Measurements from ENCODE around the gene ERICH4.
"Not testable (repeated sequence)": the region's sequence is repeated elsewhere in the genome, so short reads cannot be mapped to it uniquely, and the experiment has no call there.

ERICH4 gene

GRCh38 chr19:41427647-41428480 is 15.1 kb upstream of the ERICH4 start:
- Histone ChIP-seq H3K4me3 (ENCODE audit: low read length) (peak overlapping the region; percentile 82), H3K27ac (ENCODE audit: low read length) (no peak overlapping the region), H3K27me3 (ENCODE audit: insufficient read depth, low read length) (no peaks in the 10 kb centered on the region)

DNA sequence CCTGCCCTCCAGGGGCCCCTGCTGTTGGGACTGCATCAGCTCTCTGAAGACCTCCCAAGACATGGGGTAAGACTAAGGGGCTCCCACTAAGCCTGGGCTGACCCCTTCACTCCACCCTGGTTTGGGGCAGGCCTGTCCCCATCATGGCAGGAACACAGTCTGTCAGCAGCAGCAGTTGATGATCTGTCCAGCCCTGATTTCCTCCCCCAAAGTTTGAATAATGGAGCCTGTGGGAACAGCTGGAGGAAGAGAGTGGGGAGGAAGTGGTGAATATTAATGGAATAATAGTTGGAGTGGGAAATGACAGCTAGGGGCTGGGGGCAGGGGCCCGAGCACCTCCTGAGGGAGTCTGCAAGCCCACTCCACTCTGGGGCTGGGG is 14.5 kb upstream of the ERICH4 start:
- H3K4me1 ChIP-seq (ENCODE audit: insufficient read depth, low read length): peaks cover 4% of the 10 kb centered on the region; the same call in 1 of the 2 replicates
- H3K9ac ChIP-seq (ENCODE audit: low read depth, low read length): peak overlapping the region; percentile 64; the same call in 1 of the 2 replicates
- H3K4me3 ChIP-seq (ENCODE audit: low read length): peak overlapping the region; percentile 82; the same call in 1 of the 2 replicates
- H3K27me3 ChIP-seq (ENCODE audit: insufficient read depth, low read length): no peaks in the 10 kb centered on the region
- H3K27ac ChIP-seq (ENCODE audit: low read length): no peak overlapping the region
- no peaks in the 10 kb centered on the region for H3K9me3 ChIP-seq (ENCODE audit: insufficient read depth, low read depth, low read length)
- peaks cover 28% of the 10 kb centered on the region for H3K36me3 ChIP-seq (ENCODE audit: insufficient read depth, low read depth, low read length)

More at GRCh38 chr19:41427647-41428480, 15.1 kb upstream of the ERICH4 start:
- Histone ChIP-seq H3K4me1 (ENCODE audit: insufficient read depth, low read length) (peaks cover 4% of the 10 kb centered on the region; the same call in 1 of the 2 replicates), H3K36me3 (ENCODE audit: insufficient read depth, low read depth, low read length) (peaks cover 26% of the 10 kb centered on the region), H3K9me3 (ENCODE audit: insufficient read depth, low read depth, low read length) (no peaks in the 10 kb centered on the region), H3K9ac (ENCODE audit: low read depth, low read length) (peak overlapping the region; percentile 64)

- Histone ChIP-seq H3K36me3 (ENCODE audit: insufficient read depth, low read depth, low read length) (peaks cover 29% of the 10 kb centered on the region), H3K9ac (ENCODE audit: low read depth, low read length) (no peak overlapping the region), H3K9me3 (ENCODE audit: insufficient read depth, low read depth, low read length) (no peaks in the 10 kb centered on the region), H3K27me3 (ENCODE audit: insufficient read depth, low read length) (no peaks in the 10 kb centered on the region), H3K4me1 (ENCODE audit: insufficient read depth, low read length) (peaks cover 4% of the 10 kb centered on the region; the same call in 1 of the 2 replicates), H3K27ac (ENCODE audit: low read length) (no peak overlapping the region), H3K4me3 (ENCODE audit: low read length) (no peak overlapping the region)
These were observed 12.0 kb upstream of the ERICH4 start for GRCh38 chr19:41430922-41431321.

DNA sequence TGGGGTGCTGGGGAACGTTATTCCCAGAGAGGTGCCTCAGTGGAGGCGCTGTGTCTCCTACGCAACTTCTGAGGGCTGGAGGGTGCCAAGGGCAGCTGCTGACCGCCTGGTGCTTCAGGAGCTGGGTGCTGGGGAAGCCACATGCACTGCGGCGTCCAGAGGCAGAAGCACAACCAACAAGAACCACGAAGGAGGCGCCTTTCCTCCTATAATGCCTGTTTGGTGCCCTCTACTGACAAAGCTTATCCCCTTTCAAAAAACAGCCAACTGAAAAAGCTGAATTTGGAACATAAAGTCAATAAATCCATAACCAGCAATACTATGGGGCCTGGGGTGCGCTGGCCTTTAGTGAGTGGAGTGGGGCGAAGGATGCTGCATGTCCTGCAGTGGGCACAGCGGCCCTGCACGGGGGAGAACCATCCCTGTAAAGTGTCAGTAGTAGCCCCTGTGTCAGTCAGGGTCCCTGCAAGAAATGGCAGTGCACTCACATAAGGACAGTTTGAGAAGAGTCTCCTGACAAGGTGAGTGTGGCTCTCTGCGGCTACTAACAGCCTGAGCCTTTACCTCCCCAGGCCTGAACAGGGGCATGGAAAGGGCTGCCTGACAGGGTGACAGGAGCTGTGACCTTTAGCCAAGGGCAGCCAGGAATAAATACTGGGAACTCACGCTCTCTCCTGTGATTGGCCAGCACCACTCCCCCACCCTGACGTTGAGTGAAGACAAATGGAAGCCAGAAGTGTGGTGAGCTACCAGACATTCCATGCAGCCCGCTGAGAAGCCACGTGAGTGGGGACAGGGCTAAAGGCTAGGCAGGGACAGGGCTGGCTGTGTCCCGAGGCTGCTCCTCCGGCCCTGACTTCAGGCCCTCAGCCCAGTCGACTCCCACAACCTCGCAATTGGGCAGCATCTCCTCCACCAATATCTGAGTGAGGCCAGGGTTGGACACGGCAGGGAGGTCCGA is 11.2 kb upstream of the ERICH4 start:
- H3K9ac ChIP-seq (ENCODE audit: low read depth, low read length): no peak overlapping the region
- no peak overlapping the region for H3K27ac ChIP-seq (ENCODE audit: low read length)

DNA sequence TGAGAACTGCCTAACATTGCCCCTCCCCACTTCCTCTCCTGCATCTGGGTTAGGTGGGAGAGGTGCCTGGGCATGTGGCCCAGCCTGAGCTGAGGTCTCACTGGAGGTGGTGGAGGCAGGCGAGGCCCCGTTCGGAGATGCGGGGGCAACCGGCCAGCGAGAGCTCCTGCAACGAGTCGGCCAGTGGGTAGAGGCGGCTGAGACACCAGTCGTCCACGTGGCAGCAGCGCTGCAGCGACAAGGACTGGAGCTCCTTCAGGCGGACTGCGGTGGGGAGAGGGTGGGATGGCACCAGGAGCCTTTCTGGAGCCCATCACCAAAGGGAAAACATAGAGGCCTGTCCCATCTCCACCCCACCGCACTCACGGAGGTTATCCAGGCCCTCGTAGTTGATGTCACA is 9.8 kb upstream of the ERICH4 start:
- no peaks in the 10 kb centered on the region for H3K9me3 ChIP-seq (ENCODE audit: insufficient read depth, low read depth, low read length)
- H3K27ac ChIP-seq (ENCODE audit: low read length): no peak overlapping the region
- H3K36me3 ChIP-seq (ENCODE audit: insufficient read depth, low read depth, low read length): peaks cover 44% of the 10 kb centered on the region
- no peak overlapping the region for H3K4me3 ChIP-seq (ENCODE audit: low read length)
- H3K9ac ChIP-seq (ENCODE audit: low read depth, low read length): no peak overlapping the region
- no peaks in the 10 kb centered on the region; the same call in 1 of the 2 replicates for H3K4me1 ChIP-seq (ENCODE audit: insufficient read depth, low read length)
- no peaks in the 10 kb centered on the region for H3K27me3 ChIP-seq (ENCODE audit: insufficient read depth, low read length)

More for the DNA sequence above, 11.2 kb upstream of the ERICH4 start:
- Histone ChIP-seq H3K36me3 (ENCODE audit: insufficient read depth, low read depth, low read length) (peaks cover 35% of the 10 kb centered on the region), H3K27me3 (ENCODE audit: insufficient read depth, low read length) (no peaks in the 10 kb centered on the region), H3K4me1 (ENCODE audit: insufficient read depth, low read length) (peaks cover 3% of the 10 kb centered on the region; the same call in 1 of the 2 replicates), H3K4me3 (ENCODE audit: low read length) (no peak overlapping the region), H3K9me3 (ENCODE audit: insufficient read depth, low read depth, low read length) (no peaks in the 10 kb centered on the region)

DNA sequence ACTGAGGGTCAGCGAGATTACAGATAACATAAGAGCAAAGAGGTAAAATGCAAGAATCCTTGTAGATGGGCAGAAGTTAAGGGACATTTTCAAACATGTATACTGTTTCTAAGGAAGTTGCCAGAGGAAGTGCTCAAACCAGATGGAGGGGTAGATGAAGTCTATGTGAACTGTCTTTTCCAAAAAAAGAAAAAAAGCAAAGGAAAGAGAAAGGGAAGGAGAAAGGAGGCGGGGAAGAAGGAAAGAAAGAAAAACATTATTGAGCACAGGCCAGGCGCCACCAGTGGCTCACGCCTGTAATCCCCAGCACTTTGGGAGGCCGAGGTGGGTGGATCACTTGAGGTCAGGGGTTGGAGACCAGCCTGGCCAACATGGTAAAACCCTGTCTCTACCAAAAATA is 8.5 kb upstream of the ERICH4 start:
- Histone ChIP-seq H3K9me3 (ENCODE audit: insufficient read depth, low read depth, low read length) (no peaks in the 10 kb centered on the region), H3K27me3 (ENCODE audit: insufficient read depth, low read length) (no peaks in the 10 kb centered on the region), H3K36me3 (ENCODE audit: insufficient read depth, low read depth, low read length) (peaks cover 45% of the 10 kb centered on the region), H3K27ac (ENCODE audit: low read length) (no peak overlapping the region), H3K4me1 (ENCODE audit: insufficient read depth, low read length) (no peaks in the 10 kb centered on the region), H3K4me3 (ENCODE audit: low read length) (no peak overlapping the region), H3K9ac (ENCODE audit: low read depth, low read length) (no peak overlapping the region)

DNA sequence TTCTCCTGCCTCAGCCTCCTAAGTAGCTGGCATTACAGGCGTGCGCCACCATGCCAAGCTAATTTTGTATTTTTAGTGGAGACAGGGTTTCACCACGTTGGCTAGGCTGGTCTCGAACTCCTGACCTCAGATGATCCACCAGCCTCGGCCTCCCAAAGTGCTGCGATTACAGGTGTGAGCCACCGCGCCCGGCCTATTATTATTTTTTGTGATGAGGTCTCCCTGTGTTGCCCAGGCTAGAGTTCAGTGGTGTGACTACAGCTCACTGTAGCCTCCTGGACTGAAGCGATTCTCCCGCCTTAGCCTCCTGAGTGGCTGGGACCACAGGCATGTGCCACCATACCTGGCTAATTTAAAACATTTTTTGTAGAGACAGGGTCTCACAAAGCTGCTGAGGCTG is 7.6 kb upstream of the ERICH4 start:
- H3K27ac ChIP-seq (ENCODE audit: low read length); H3K9ac ChIP-seq (ENCODE audit: low read depth, low read length); H3K4me1 ChIP-seq (ENCODE audit: insufficient read depth, low read length); H3K4me3 ChIP-seq (ENCODE audit: low read length); H3K9me3 ChIP-seq (ENCODE audit: insufficient read depth, low read depth, low read length); H3K27me3 ChIP-seq (ENCODE audit: insufficient read depth, low read length): not testable (repeated sequence)
- H3K36me3 ChIP-seq (ENCODE audit: insufficient read depth, low read depth, low read length): peaks cover 45% of the 10 kb centered on the region

- Histone ChIP-seq H3K36me3 (ENCODE audit: insufficient read depth, low read depth, low read length) (peaks cover 40% of the 10 kb centered on the region), H3K4me3 (ENCODE audit: low read length) (no peak overlapping the region), H3K27me3 (ENCODE audit: insufficient read depth, low read length) (no peaks in the 10 kb centered on the region), H3K4me1 (ENCODE audit: insufficient read depth, low read length) (no peaks in the 10 kb centered on the region), H3K9ac (ENCODE audit: low read depth, low read length) (no peak overlapping the region), H3K9me3 (ENCODE audit: insufficient read depth, low read depth, low read length) (no peaks in the 10 kb centered on the region), H3K27ac (ENCODE audit: low read length) (no peak overlapping the region)
These were observed 6.9 kb upstream of the ERICH4 start for GRCh38 chr19:41435936-41436673.

DNA sequence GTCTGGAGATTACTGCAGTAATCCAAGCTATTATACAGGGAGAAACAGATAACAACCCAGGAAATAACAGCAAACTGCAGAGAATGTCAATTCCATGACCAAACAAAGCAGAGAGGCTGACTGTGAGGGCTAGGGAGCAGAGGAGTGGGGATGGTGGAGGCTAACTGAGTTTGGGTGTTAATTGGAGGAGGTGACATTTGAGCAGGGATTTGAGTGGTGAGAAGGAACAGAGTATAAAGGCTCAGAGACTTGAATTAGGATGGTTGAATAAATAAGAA is 6.3 kb upstream of the ERICH4 start:
- Histone ChIP-seq H3K4me3 (ENCODE audit: low read length) (no peak overlapping the region), H3K4me1 (ENCODE audit: insufficient read depth, low read length) (no peaks in the 10 kb centered on the region), H3K27me3 (ENCODE audit: insufficient read depth, low read length) (no peaks in the 10 kb centered on the region), H3K27ac (ENCODE audit: low read length) (no peak overlapping the region), H3K9ac (ENCODE audit: low read depth, low read length) (no peak overlapping the region), H3K9me3 (ENCODE audit: insufficient read depth, low read depth, low read length) (no peaks in the 10 kb centered on the region), H3K36me3 (ENCODE audit: insufficient read depth, low read depth, low read length) (peaks cover 35% of the 10 kb centered on the region)

GRCh38 chr19:41437944-41438574 is 4.9 kb upstream of the ERICH4 start:
- Histone ChIP-seq H3K4me3 (ENCODE audit: low read length) (0 out of 2 replicates have a peak overlapping the region, but pooled peaks have one; percentile 86), H3K9ac (ENCODE audit: low read depth, low read length) (no peak overlapping the region), H3K9me3 (ENCODE audit: insufficient read depth, low read depth, low read length) (no peaks in the 10 kb centered on the region), H3K27ac (ENCODE audit: low read length) (no peak overlapping the region), H3K36me3 (ENCODE audit: insufficient read depth, low read depth, low read length) (peaks cover 20% of the 10 kb centered on the region), H3K4me1 (ENCODE audit: insufficient read depth, low read length) (no peaks in the 10 kb centered on the region), H3K27me3 (ENCODE audit: insufficient read depth, low read length) (no peaks in the 10 kb centered on the region)

Measured in iPS-20b (cell line).